ENCODE measurements around the gene PRPS2. TPM values are rescaled to one million over a fixed set of nuclear protein-coding genes. Genes with fewer than 3 reads are reported as not detected.

PRPS2 gene
- total RNA-seq, 2 experiments from 2014 or later, result 84.5 to 94.3 TPM

GRCh38 chrX:12871257-12871656 lies 80.0 kb downstream of the PRPS2 start:
- H3K4me3 Mint-ChIP-seq, result no peak overlapping the region
- DNase-seq, result no peak
- peaks cover 2% of the 10 kb centered on the region for H3K27me3 Mint-ChIP-seq (ENCODE audit: low read depth)
- H3K9me3 Mint-ChIP-seq (ENCODE audit: insufficient read depth), result no peaks in the 10 kb centered on the region
- no peak for ATAC-seq
- CTCF ChIA-PET, result no interaction called here
- no peaks in the 10 kb centered on the region for H3K36me3 Mint-ChIP-seq (ENCODE audit: low read depth)
- no peak overlapping the region for H3K27ac Mint-ChIP-seq
- peaks cover 10% of the 10 kb centered on the region for H3K4me1 Mint-ChIP-seq (ENCODE audit: low read depth)
- POLR2A ChIA-PET, result no interaction called here

GRCh38 chrX:12872741-12873140 lies 81.5 kb downstream of the PRPS2 start:
- H3K4me3 Mint-ChIP-seq, result no peak overlapping the region
- CTCF ChIA-PET, result no interaction called here
- DNase-seq (no peak), ATAC-seq (no peak)
- no peak overlapping the region for H3K27ac Mint-ChIP-seq
- no peaks in the 10 kb centered on the region for H3K27me3 Mint-ChIP-seq (ENCODE audit: low read depth)
- H3K9me3 Mint-ChIP-seq (ENCODE audit: insufficient read depth), result no peaks in the 10 kb centered on the region
- H3K36me3 Mint-ChIP-seq (ENCODE audit: low read depth), result no peaks in the 10 kb centered on the region
- POLR2A ChIA-PET, result no interaction called here
- peaks cover 5% of the 10 kb centered on the region for H3K4me1 Mint-ChIP-seq (ENCODE audit: low read depth)

Other genes starting within 250 kb of the PRPS2 start
- under 1 TPM in 1 of 2 experiments, not detected in 1; 0.05 TPM for gene TLR7, start 75.7 kb downstream of the PRPS2 start, total RNA-seq
- gene TLR8, start 115.2 kb downstream of the PRPS2 start, total RNA-seq, result not detected
- 1,000 to 10,000 TPM; 8,800 to 8,961 TPM for gene TMSB4X, start 183.7 kb downstream of the PRPS2 start, total RNA-seq

All from activated CD8-positive, alpha-beta T cell treated with anti-CD3 and anti-CD28 coated beads, Interleukin-2, amount 10 ng/mL, durations not matched to agents 7 days and 5 days (primary cell).